ENCODE measurements around the gene UGGT2.
"Not testable (repeated sequence)": the region's sequence is repeated elsewhere in the genome, so short reads cannot be mapped to it uniquely, and the experiment has no call there.

UGGT2 gene

GRCh38 chr13:95791084-95791722 is 262.0 kb downstream of the UGGT2 start:
- H3K9me3 Mint-ChIP-seq: peaks cover 6% of the 10 kb centered on the region
- peaks cover 49% of the 10 kb centered on the region for H3K36me3 Mint-ChIP-seq (ENCODE audit: low read depth)
- no peaks in the 10 kb centered on the region for H3K4me1 Mint-ChIP-seq (ENCODE audit: low read depth)
- no peak overlapping the region for H3K4me3 Mint-ChIP-seq
- H3K27ac Mint-ChIP-seq: no peak overlapping the region
- no peaks in the 10 kb centered on the region for H3K27me3 Mint-ChIP-seq (ENCODE audit: low read depth)

DNA sequence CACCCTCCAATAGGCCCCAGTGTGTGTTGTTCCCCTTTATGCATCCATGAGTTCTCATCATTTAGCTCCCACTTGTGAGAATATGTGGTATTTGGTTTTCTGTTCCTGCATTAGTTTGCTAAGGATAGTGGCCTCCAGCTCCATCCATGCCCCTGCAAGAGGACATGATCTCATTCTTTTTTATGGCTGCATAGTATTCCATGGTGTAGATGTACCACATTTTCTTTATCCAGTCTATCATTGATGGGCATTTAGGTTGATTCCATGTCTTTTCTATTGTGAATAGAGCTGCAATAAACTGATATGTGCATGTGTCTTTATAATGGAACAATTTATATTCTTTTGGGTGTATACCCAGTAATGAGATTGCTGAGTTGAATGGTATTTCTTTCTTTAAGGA is 263.9 kb downstream of the UGGT2 start:
- H3K4me3 Mint-ChIP-seq; H3K27ac Mint-ChIP-seq; H3K27me3 Mint-ChIP-seq (ENCODE audit: low read depth); H3K9me3 Mint-ChIP-seq; H3K4me1 Mint-ChIP-seq (ENCODE audit: low read depth): not testable (repeated sequence)
- H3K36me3 Mint-ChIP-seq (ENCODE audit: low read depth): peaks cover 48% of the 10 kb centered on the region

DNA sequence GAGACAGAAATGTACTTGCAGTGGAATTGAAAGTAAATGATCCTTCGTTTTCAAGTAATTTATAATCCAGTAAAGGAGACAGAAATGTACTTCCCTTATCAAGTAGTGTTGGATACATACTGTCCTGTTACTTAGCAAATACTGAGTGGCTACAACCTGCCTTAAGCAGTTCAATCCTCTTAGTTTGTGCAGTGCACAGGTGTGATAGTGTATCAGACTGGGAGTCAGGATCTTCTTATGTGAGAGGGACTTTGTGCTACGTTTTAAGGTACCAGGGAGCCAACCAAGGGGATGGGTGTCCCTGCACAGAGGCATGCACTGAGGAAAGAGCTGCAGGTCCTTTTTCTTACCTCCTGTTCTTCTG is 265.1 kb downstream of the UGGT2 start:
- Mint-ChIP-seq H3K4me3 (no peak overlapping the region), H3K27me3 (ENCODE audit: low read depth) (no peaks in the 10 kb centered on the region), H3K27ac (no peak overlapping the region), H3K9me3 (peaks cover 6% of the 10 kb centered on the region), H3K36me3 (ENCODE audit: low read depth) (peaks cover 45% of the 10 kb centered on the region), H3K4me1 (ENCODE audit: low read depth) (no peaks in the 10 kb centered on the region)

DNA sequence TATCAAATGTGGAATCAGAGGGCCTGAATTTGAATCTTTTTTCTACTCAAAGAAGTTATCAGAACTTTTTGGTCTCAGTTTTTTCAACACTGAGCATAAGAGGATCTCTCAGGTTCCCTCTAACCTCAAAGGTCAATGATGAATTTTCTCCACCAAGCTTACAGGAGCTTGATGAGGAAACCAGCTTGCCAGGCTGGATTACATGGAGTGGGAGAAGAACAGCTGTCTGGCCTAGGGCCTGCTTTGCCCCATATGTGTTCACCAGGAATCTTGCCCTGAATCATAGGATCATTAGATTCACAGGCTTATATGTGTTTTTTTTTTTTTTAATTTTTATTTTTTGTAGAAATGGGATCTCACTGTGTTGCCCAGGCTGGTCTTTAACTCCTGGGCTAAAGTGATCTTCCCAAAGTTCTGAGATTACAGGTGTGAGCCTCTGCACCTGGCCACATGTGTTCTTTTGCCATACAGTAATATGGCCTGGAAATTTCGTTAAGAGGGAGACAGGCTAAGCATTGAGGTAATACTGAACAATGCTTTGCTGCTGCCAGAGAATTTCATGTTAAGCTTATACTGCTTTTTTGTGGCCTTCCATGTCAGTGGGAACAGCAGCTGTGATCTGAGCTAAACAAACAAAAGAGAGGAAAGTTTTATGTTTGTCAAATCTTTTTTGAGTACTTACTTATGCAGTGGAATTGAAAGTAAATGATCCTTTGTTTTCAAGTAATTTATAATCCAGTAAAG is 265.7 kb downstream of the UGGT2 start:
- Mint-ChIP-seq H3K27me3 (ENCODE audit: low read depth) (no peaks in the 10 kb centered on the region), H3K4me3 (no peak overlapping the region), H3K27ac (no peak overlapping the region), H3K4me1 (ENCODE audit: low read depth) (no peaks in the 10 kb centered on the region), H3K9me3 (peaks cover 9% of the 10 kb centered on the region), H3K36me3 (ENCODE audit: low read depth) (peaks cover 49% of the 10 kb centered on the region)

DNA sequence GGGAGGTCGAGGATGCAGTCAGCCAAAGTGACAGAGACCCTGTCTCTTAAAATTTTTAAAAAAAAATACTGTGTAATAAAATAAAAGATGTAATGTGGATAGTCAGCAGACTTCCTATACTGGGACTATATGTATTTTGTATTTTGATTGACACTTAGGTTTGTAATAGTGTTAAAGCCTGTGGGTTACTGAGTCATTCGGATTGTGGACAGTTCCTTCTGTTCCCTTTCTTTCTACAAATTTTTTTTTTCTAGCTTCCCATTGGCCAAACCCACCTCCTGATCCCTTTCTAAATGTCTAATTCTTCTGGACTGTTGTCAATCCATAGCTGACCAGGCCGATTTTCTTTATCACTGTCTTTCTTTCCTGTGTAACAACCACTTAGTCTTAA is 268.3 kb downstream of the UGGT2 start:
- peaks cover 2% of the 10 kb centered on the region for H3K4me1 Mint-ChIP-seq (ENCODE audit: low read depth)
- H3K27ac Mint-ChIP-seq: no peak overlapping the region
- H3K9me3 Mint-ChIP-seq: peaks cover 12% of the 10 kb centered on the region
- peaks cover 41% of the 10 kb centered on the region for H3K36me3 Mint-ChIP-seq (ENCODE audit: low read depth)
- no peaks in the 10 kb centered on the region for H3K27me3 Mint-ChIP-seq (ENCODE audit: low read depth)
- H3K4me3 Mint-ChIP-seq: no peak overlapping the region

DNA sequence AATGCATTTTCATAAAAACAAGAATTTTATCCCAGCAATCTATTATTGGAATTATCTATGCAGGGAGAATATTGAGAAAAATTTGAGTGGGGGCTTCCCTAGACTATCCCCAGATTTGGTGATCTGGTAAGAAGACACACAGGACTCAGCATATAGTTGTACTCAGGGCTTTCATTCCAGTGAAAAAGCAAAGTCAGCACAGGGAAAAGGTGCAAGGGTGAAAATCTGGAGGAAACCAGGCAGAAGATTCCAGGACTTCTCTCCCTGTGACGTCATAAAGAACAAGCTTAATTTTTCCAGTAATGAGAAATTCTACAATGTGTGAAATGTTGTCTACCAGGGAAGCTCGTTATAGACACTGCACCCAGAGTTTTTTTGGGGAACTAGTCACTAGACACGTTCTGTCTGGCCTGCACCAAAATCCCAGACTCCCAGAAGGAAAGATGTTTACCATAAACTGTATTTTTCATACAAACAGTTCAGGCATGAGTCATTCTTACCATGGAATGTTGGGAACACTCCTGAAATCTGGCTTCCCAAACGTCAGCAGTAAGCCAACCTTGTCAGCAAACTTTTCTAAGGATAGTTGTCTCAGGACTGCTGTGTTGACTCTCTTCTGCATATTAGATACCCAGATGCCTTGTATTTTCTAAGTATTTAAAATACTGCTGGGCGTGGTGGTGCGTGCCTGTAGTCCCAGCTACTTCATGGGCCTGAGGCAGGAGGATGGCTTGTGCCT is 268.9 kb downstream of the UGGT2 start:
- H3K36me3 Mint-ChIP-seq (ENCODE audit: low read depth): peaks cover 37% of the 10 kb centered on the region
- peaks cover 2% of the 10 kb centered on the region for H3K4me1 Mint-ChIP-seq (ENCODE audit: low read depth)
- H3K4me3 Mint-ChIP-seq: no peak overlapping the region
- no peak overlapping the region for H3K27ac Mint-ChIP-seq
- peaks cover 10% of the 10 kb centered on the region for H3K9me3 Mint-ChIP-seq
- no peaks in the 10 kb centered on the region for H3K27me3 Mint-ChIP-seq (ENCODE audit: low read depth)

DNA sequence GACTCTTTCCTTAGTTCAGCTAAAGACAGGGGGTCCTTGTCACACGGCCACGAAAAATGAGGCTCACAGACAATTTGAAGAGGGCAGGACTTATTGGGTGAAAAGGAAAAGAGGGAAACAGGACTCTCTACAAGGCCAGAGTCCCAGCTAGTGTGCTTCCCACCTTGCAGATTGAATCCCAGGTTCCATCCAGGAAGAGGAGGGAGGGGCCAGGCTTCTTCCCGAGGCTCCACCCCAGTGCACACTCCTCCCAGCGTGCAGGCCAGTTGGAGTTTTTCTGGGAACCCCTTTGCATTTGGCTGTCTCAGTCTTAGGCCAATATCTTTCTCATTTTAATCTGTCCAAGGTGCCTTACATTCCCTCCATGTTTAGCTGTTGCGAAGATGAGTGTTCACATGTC is 269.5 kb downstream of the UGGT2 start:
- no peak overlapping the region for H3K4me3 Mint-ChIP-seq
- H3K27me3 Mint-ChIP-seq (ENCODE audit: low read depth): no peaks in the 10 kb centered on the region
- H3K4me1 Mint-ChIP-seq (ENCODE audit: low read depth): peaks cover 2% of the 10 kb centered on the region
- peaks cover 6% of the 10 kb centered on the region for H3K9me3 Mint-ChIP-seq
- H3K27ac Mint-ChIP-seq: no peak overlapping the region
- H3K36me3 Mint-ChIP-seq (ENCODE audit: low read depth): peaks cover 31% of the 10 kb centered on the region

DNA sequence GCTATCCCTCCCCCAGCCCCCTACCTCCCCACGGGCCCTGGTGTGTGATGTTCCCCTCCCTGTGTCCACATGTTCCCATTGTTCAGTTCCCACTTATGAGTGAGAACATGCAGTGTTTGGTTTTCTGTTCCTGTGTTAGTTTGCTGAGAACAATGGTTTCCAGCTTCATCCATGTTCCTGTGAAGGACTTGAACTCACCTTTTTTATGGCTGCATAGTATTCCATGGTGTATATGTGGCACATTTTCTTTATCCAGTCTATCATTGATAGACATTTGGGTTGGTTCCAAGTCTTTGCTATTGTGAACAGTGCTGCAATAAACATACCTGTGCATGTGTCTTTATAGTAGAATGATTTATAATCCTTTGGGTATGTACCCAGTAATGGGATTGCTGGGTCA is 271.3 kb downstream of the UGGT2 start:
- H3K9me3 Mint-ChIP-seq; H3K4me3 Mint-ChIP-seq; H3K27me3 Mint-ChIP-seq (ENCODE audit: low read depth); H3K4me1 Mint-ChIP-seq (ENCODE audit: low read depth); H3K27ac Mint-ChIP-seq: not testable (repeated sequence)
- peaks cover 18% of the 10 kb centered on the region for H3K36me3 Mint-ChIP-seq (ENCODE audit: low read depth)

GRCh38 chr13:95781016-95781415 is 272.2 kb downstream of the UGGT2 start:
- Mint-ChIP-seq H3K9me3 (peaks cover 6% of the 10 kb centered on the region), H3K27me3 (ENCODE audit: low read depth) (no peaks in the 10 kb centered on the region), H3K4me1 (ENCODE audit: low read depth) (peaks cover 2% of the 10 kb centered on the region), H3K4me3 (no peak overlapping the region), H3K27ac (no peak overlapping the region), H3K36me3 (ENCODE audit: low read depth) (peaks cover 18% of the 10 kb centered on the region)

GRCh38 chr13:95779522-95779921 is 273.7 kb downstream of the UGGT2 start:
- Mint-ChIP-seq H3K36me3 (ENCODE audit: low read depth) (peaks cover 23% of the 10 kb centered on the region), H3K4me1 (ENCODE audit: low read depth) (peaks cover 5% of the 10 kb centered on the region), H3K4me3 (no peak overlapping the region), H3K9me3 (peaks cover 6% of the 10 kb centered on the region), H3K27me3 (ENCODE audit: low read depth) (no peaks in the 10 kb centered on the region), H3K27ac (no peak overlapping the region)

- Mint-ChIP-seq H3K36me3 (ENCODE audit: low read depth) (peaks cover 17% of the 10 kb centered on the region), H3K27me3 (ENCODE audit: low read depth) (no peaks in the 10 kb centered on the region), H3K9me3 (no peaks in the 10 kb centered on the region), H3K4me1 (ENCODE audit: low read depth) (peaks cover 5% of the 10 kb centered on the region), H3K27ac (no peak overlapping the region), H3K4me3 (no peak overlapping the region)
These were observed 281.3 kb downstream of the UGGT2 start for GRCh38 chr13:95771905-95772304.

DNA sequence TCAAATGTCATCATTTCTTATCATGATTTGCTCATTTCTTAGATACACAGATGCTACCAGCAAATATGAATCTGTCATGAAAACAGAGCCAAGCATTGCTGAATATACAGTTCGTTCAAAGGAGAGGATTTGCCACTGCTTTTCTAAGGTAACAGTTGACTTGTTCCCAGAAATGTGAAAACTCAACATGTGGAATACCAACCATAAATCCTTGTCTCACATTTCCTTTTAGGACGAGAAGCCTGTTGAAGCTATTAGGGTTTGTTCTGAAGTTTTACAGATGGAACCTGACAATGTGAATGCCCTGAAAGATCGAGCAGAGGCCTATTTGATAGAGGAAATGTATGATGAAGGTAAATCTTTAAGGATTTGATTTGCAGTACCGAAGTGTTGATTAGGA is 289.6 kb downstream of the UGGT2 start:
- H3K27me3 Mint-ChIP-seq (ENCODE audit: low read depth): no peaks in the 10 kb centered on the region
- no peak overlapping the region for H3K4me3 Mint-ChIP-seq
- H3K27ac Mint-ChIP-seq: no peak overlapping the region
- H3K36me3 Mint-ChIP-seq (ENCODE audit: low read depth): peaks cover 12% of the 10 kb centered on the region
- H3K4me1 Mint-ChIP-seq (ENCODE audit: low read depth): no peaks in the 10 kb centered on the region
- H3K9me3 Mint-ChIP-seq: no peaks in the 10 kb centered on the region

- H3K4me1 Mint-ChIP-seq (ENCODE audit: low read depth); H3K27me3 Mint-ChIP-seq (ENCODE audit: low read depth); H3K4me3 Mint-ChIP-seq; H3K27ac Mint-ChIP-seq; H3K9me3 Mint-ChIP-seq: not testable (repeated sequence)
- peaks cover 15% of the 10 kb centered on the region for H3K36me3 Mint-ChIP-seq (ENCODE audit: low read depth)
These were observed 290.6 kb downstream of the UGGT2 start for GRCh38 chr13:95762626-95763025.

GRCh38 chr13:95756072-95756471 is 297.1 kb downstream of the UGGT2 start:
- H3K27ac Mint-ChIP-seq: no peak overlapping the region
- H3K27me3 Mint-ChIP-seq (ENCODE audit: low read depth): no peaks in the 10 kb centered on the region
- no peak overlapping the region for H3K4me3 Mint-ChIP-seq
- H3K4me1 Mint-ChIP-seq (ENCODE audit: low read depth): peaks cover 2% of the 10 kb centered on the region
- peaks cover 3% of the 10 kb centered on the region for H3K36me3 Mint-ChIP-seq (ENCODE audit: low read depth)
- no peaks in the 10 kb centered on the region for H3K9me3 Mint-ChIP-seq

DNA sequence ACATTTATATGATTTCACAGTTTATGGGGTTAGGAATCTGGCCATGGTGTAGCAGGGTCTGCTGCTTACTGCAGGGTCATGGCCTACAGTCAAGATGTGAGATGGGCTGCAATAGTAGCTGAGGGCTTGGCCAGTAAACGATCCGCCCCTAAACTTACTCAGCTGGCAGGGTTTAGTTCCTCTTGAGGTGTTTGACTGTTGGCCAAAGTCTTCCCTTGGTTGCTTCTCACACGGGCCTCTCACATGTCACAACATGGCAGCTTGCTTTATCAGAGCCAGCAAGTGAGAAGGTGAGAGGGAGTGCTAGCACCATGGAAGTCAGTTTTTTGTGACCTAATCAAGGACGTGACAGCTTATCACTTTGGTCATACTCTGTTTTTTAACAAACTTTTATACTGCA is 299.1 kb downstream of the UGGT2 start:
- Mint-ChIP-seq H3K36me3 (ENCODE audit: low read depth) (peaks cover 3% of the 10 kb centered on the region), H3K27me3 (ENCODE audit: low read depth) (no peaks in the 10 kb centered on the region), H3K4me1 (ENCODE audit: low read depth) (peaks cover 5% of the 10 kb centered on the region), H3K9me3 (no peaks in the 10 kb centered on the region), H3K4me3 (no peak overlapping the region), H3K27ac (no peak overlapping the region)

Data from T-helper 1 cell treated with Interleukin-12 subunit alpha and Interleukin-12 subunit beta and Interleukin-4 antibody, amounts not matched to agents 30 μg/mL and 1 μg/mL, for 36 hours (primary cell).